Hepatocyte (in vitro differentiated cells): ENCODE measurements around the gene AVEN.

ENCODE experiments used
- EZH2 ChIP-seq: fragments of 200-600 bp; sonication (generic); IDR thresholded peaks from 2 replicates; pipeline ENCODE4 v1.6.1; 2016; ENCODE audit warnings: antibody characterized with exemption, mild to moderate bottlenecking, borderline replicate concordance
- TF ChIP-seq, protein P1 (sequence below): fragments of 200-600 bp; sonication (generic); IDR thresholded peaks from 2 replicates; pipeline ENCODE4 v1.5.1; 2016; ENCODE audit warnings: antibody characterized with exemption, mild to moderate bottlenecking; ENCODE audit not compliant: poor library complexity

DNA sequence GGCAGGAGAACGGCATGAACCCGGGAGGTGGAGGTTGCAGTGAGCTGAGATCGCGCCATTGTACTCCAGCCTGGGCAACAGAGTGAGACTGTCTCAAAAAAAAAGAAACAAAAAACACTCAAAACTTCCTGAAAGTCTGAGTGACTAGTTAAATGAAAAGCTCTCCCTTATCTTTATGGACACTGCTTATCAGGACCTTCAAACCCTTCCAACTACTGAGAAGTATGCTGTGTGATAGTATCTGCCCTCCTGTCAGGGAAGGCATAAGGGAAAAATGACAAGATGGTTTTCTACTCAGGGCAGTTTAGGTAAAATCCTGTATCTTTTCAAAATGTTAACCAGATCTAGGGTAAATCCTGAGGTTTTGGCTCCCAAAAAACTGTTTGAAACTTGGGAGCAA is 40.9 kb upstream of the AVEN start:
- TF ChIP-seq, protein P1, sequence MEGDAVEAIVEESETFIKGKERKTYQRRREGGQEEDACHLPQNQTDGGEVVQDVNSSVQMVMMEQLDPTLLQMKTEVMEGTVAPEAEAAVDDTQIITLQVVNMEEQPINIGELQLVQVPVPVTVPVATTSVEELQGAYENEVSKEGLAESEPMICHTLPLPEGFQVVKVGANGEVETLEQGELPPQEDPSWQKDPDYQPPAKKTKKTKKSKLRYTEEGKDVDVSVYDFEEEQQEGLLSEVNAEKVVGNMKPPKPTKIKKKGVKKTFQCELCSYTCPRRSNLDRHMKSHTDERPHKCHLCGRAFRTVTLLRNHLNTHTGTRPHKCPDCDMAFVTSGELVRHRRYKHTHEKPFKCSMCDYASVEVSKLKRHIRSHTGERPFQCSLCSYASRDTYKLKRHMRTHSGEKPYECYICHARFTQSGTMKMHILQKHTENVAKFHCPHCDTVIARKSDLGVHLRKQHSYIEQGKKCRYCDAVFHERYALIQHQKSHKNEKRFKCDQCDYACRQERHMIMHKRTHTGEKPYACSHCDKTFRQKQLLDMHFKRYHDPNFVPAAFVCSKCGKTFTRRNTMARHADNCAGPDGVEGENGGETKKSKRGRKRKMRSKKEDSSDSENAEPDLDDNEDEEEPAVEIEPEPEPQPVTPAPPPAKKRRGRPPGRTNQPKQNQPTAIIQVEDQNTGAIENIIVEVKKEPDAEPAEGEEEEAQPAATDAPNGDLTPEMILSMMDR, result no peak
- no peak for TF ChIP-seq EZH2
